ENCODE data around the gene NRAP.

DNA sequence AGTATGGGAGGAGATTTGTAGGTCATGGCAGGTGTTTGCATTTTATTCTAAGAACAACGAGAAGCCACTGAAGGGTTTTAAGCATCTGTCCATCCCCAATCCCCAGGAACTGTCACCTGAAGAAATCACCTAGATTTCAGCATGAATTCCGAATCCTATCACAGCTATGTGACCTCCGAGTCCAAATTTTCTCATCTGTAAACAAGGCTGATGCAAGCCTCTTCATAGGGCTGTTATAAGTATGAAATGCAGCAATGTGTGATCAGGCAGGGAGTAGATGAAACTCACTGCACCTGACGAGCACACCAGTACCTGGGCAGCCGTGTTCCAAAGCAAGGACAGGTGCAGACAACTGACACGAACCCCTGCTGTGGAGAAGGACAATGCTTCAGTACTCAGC is 97.0 kb downstream of the NRAP start:
- TF ChIP-seq SPI1 (IDR thresholded peaks at IDR 0.05; ENCODE audit: low read depth, low read length) (no peak), POLR2A (IDR thresholded peaks at IDR 0.05; ENCODE audit: low read depth, low read length) (no peak), POLR2AphosphoS5 (IDR thresholded peaks at IDR 0.05; ENCODE audit: low read depth, low read length) (no peak)
